Measurements from ENCODE around the gene HSPG2. TPM values are rescaled to one million over a fixed set of nuclear protein-coding genes. Genes with fewer than 3 reads are reported as not detected.
A peak's percentile ranks its signal among the peaks of the same experiment; 100 is the strongest.

The HSPG2 gene
- total and polyA plus RNA-seq, 9 of the 15 experiments (the other 6 are each of a cell fraction or from before 2014, with no cell fraction given), result 0.14 to 160 (median 15.7) TPM

DNA sequence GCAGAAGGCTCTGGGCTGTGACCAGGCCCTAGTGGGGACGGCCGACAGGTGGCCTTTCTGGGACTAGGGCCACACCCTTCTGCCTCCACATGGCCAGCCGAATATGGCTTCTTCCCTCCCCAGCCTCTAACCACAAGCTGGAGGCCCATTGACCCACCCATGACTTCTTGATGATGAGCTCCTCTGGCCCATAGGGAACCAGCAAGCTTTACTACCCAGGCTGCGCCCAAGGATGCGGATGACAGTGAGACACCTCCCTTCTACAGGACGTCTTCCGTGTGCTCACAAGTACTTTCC, 84.0 kb downstream of the HSPG2 start (continued):
- TF ChIP-seq, protein P1, sequence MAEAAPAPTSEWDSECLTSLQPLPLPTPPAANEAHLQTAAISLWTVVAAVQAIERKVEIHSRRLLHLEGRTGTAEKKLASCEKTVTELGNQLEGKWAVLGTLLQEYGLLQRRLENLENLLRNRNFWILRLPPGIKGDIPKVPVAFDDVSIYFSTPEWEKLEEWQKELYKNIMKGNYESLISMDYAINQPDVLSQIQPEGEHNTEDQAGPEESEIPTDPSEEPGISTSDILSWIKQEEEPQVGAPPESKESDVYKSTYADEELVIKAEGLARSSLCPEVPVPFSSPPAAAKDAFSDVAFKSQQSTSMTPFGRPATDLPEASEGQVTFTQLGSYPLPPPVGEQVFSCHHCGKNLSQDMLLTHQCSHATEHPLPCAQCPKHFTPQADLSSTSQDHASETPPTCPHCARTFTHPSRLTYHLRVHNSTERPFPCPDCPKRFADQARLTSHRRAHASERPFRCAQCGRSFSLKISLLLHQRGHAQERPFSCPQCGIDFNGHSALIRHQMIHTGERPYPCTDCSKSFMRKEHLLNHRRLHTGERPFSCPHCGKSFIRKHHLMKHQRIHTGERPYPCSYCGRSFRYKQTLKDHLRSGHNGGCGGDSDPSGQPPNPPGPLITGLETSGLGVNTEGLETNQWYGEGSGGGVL (CRISPR knock-in tag; IDR thresholded peaks at IDR 0.05), result no peak
- TF ChIP-seq, protein P2, sequence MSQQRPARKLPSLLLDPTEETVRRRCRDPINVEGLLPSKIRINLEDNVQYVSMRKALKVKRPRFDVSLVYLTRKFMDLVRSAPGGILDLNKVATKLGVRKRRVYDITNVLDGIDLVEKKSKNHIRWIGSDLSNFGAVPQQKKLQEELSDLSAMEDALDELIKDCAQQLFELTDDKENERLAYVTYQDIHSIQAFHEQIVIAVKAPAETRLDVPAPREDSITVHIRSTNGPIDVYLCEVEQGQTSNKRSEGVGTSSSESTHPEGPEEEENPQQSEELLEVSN (IDR thresholded peaks at IDR 0.05; ENCODE audit: borderline replicate concordance in 1 of 2, extremely low read depth in 1 of 2, insufficient read depth in 1 of 2, insufficient read length in 1 of 2, low read depth in 1 of 2, low read length in 1 of 2, poor library complexity in 1 of 2, severe bottlenecking in 1 of 2), result peak in 1 of 2 experiments; percentile 47
- TF ChIP-seq SNRNP70 (optimal IDR thresholded peaks at IDR 0.05; ENCODE audit: low read depth, low read length) (no peak), GTF2F1 (IDR thresholded peaks at IDR 0.05; ENCODE audit: low read depth, low read length) (no peak), BACH1 (tag; IDR thresholded peaks at IDR 0.05) (no peak), THRB (CRISPR knock-in tag; conservative IDR thresholded peaks at IDR 0.05) (no peak), MEIS2 (IDR thresholded peaks at IDR 0.05; ENCODE audit: partially characterized antibody) (no peak), NCOA2 (IDR thresholded peaks at IDR 0.05; ENCODE audit: partially characterized antibody in 2 of 2) (no peak), RHOXF2B (CRISPR knock-in tag; conservative IDR thresholded peaks at IDR 0.05) (no peak), ZBTB33 (CRISPR knock-in tag; IDR thresholded peaks at IDR 0.05) (peak; percentile 92), PHF20 (IDR thresholded peaks at IDR 0.05; ENCODE audit: partially characterized antibody) (no peak), ZNF384 (IDR thresholded peaks at IDR 0.05; ENCODE audit: low read depth, low read length) (no peak), HNRNPL (IDR thresholded peaks at IDR 0.05; ENCODE audit: low read depth, low read length) (no peak), EHMT2 (IDR thresholded peaks at IDR 0.05) (no peak)
- TF ChIP-seq, protein P3, sequence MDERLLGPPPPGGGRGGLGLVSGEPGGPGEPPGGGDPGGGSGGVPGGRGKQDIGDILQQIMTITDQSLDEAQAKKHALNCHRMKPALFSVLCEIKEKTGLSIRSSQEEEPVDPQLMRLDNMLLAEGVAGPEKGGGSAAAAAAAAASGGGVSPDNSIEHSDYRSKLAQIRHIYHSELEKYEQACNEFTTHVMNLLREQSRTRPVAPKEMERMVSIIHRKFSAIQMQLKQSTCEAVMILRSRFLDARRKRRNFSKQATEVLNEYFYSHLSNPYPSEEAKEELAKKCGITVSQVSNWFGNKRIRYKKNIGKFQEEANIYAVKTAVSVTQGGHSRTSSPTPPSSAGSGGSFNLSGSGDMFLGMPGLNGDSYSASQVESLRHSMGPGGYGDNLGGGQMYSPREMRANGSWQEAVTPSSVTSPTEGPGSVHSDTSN (CRISPR knock-in tag; IDR thresholded peaks at IDR 0.05; ENCODE audit: low read depth), result no peak
- TF ChIP-seq, protein P3 (tag; conservative IDR thresholded peaks at IDR 0.05; ENCODE audit: low read depth), result no peak
- TF ChIP-seq, protein P4, sequence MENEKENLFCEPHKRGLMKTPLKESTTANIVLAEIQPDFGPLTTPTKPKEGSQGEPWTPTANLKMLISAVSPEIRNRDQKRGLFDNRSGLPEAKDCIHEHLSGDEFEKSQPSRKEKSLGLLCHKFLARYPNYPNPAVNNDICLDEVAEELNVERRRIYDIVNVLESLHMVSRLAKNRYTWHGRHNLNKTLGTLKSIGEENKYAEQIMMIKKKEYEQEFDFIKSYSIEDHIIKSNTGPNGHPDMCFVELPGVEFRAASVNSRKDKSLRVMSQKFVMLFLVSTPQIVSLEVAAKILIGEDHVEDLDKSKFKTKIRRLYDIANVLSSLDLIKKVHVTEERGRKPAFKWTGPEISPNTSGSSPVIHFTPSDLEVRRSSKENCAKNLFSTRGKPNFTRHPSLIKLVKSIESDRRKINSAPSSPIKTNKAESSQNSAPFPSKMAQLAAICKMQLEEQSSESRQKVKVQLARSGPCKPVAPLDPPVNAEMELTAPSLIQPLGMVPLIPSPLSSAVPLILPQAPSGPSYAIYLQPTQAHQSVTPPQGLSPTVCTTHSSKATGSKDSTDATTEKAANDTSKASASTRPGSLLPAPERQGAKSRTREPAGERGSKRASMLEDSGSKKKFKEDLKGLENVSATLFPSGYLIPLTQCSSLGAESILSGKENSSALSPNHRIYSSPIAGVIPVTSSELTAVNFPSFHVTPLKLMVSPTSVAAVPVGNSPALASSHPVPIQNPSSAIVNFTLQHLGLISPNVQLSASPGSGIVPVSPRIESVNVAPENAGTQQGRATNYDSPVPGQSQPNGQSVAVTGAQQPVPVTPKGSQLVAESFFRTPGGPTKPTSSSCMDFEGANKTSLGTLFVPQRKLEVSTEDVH (IDR thresholded peaks at IDR 0.05; ENCODE audit: low read depth, partially characterized antibody), result no peak
